ENCODE measurements around the gene ZNF804B.
"Not testable (repeated sequence)": the region's sequence is repeated elsewhere in the genome, so short reads cannot be mapped to it uniquely, and the experiment has no call there.

ZNF804B gene

GRCh38 chr7:89170628-89171027, 411.1 kb downstream of the ZNF804B start:
- H3K27me3 ChIP-seq (ENCODE audit: low read depth, low read length), result no peaks in the 10 kb centered on the region

DNA sequence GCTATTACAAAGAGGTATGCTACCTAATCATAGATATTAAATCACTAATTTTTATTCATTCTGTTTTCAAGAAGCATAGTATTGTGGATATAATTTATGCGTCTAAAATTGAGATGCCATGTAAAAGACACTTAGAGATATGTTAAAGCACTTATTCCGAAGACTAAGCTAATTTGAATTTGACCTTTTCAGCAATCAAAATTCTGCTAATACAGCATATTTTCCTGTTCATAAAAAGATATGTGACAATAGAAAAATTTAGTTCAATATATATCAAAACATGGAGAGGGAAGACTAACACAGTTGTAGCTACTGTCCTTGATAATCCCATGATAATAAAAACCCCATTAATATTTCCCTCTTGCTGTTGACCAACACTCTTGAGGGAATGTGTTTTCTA, 422.6 kb downstream of the ZNF804B start:
- no peaks in the 10 kb centered on the region for H3K36me3 ChIP-seq (ENCODE audit: control insufficient read depth in 1 of 2, insufficient read depth in 2 of 2, low read length in 2 of 2)
- H3K9me3 ChIP-seq (ENCODE audit: control insufficient read depth in 1 of 2, low read length in 2 of 2), result no peaks in the 10 kb centered on the region
- no peaks in the 10 kb centered on the region for H3K4me1 ChIP-seq (ENCODE audit: control insufficient read depth in 1 of 2, insufficient read depth in 2 of 2, low read length in 2 of 2)
- H3K27ac ChIP-seq (ENCODE audit: low read length), result no peak overlapping the region
- no peak overlapping the region for H3K4me3 ChIP-seq (ENCODE audit: low read depth in 1 of 2, low read length in 2 of 2)
- H3K27me3 ChIP-seq (ENCODE audit: low read depth, low read length), result no peaks in the 10 kb centered on the region

More at GRCh38 chr7:89170628-89171027, 411.1 kb downstream of the ZNF804B start:
- no peaks in the 10 kb centered on the region for H3K9me3 ChIP-seq (ENCODE audit: control insufficient read depth in 1 of 2, low read length in 2 of 2)
- H3K27ac ChIP-seq (ENCODE audit: low read length), result no peak overlapping the region
- H3K4me3 ChIP-seq (ENCODE audit: low read depth in 1 of 2, low read length in 2 of 2), result no peak overlapping the region
- no peaks in the 10 kb centered on the region for H3K4me1 ChIP-seq (ENCODE audit: control insufficient read depth in 1 of 2, insufficient read depth in 2 of 2, low read length in 2 of 2)
- H3K36me3 ChIP-seq (ENCODE audit: control insufficient read depth in 1 of 2, insufficient read depth in 2 of 2, low read length in 2 of 2), result no peaks in the 10 kb centered on the region

DNA sequence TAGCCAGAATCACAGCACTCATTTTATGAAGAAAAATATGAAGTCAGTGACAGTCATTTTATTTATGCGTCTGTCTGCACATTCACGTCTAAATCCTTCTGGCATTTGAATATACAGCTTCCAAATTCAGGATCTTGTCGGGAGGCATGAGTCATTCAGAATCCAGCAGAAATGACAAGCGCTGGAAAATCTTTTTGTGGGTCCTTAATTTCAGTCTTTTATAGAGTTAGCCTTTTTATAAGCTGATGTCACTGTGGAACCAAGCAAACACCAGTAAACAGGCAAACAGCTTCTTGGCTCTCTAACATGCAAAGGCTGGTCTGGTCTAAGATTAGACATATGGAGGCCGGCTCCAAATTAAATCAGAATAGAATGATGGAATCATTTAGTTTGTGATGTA, 424.2 kb downstream of the ZNF804B start:
- no peaks in the 10 kb centered on the region for H3K4me1 ChIP-seq (ENCODE audit: control insufficient read depth in 1 of 2, insufficient read depth in 2 of 2, low read length in 2 of 2)
- no peak overlapping the region for H3K27ac ChIP-seq (ENCODE audit: low read length)
- H3K9me3 ChIP-seq (ENCODE audit: control insufficient read depth in 1 of 2, low read length in 2 of 2), result no peaks in the 10 kb centered on the region
- H3K36me3 ChIP-seq (ENCODE audit: control insufficient read depth in 1 of 2, insufficient read depth in 2 of 2, low read length in 2 of 2), result no peaks in the 10 kb centered on the region
- H3K4me3 ChIP-seq (ENCODE audit: low read depth in 1 of 2, low read length in 2 of 2), result no peak overlapping the region
- H3K27me3 ChIP-seq (ENCODE audit: low read depth, low read length), result no peaks in the 10 kb centered on the region

GRCh38 chr7:89200758-89201157, 441.3 kb downstream of the ZNF804B start:
- Histone ChIP-seq H3K36me3 (ENCODE audit: control insufficient read depth in 1 of 2, insufficient read depth in 2 of 2, low read length in 2 of 2) (no peaks in the 10 kb centered on the region), H3K9me3 (ENCODE audit: control insufficient read depth in 1 of 2, low read length in 2 of 2) (no peaks in the 10 kb centered on the region), H3K4me1 (ENCODE audit: control insufficient read depth in 1 of 2, insufficient read depth in 2 of 2, low read length in 2 of 2) (peaks cover 0 to 5% of the 10 kb centered on the region in 2 donors), H3K27ac (ENCODE audit: low read length) (no peak overlapping the region), H3K27me3 (ENCODE audit: low read depth, low read length) (no peaks in the 10 kb centered on the region), H3K4me3 (ENCODE audit: low read depth in 1 of 2, low read length in 2 of 2) (no peak overlapping the region)

DNA sequence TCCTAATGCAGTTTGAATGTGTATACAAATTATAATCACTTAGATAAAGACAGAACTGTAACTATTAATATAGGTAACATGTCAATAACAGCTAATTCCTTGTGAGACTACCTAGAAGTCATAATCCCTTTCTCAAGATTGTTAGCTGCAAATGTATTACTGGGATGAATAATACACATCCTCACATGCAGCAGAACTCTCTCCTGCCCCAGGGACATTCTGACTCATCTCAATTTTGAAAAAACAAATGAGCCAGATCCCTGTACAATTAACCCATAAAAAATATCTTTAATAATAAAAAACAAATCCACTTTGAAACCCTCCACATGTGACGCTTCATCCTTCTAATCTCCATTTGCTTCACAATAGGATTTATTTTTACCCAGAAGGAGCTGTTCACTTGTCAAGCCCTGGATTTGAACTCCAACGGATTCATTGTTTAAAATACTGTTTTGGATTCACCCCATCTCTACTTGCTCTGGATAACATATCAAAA, 464.4 kb downstream of the ZNF804B start:
- H3K36me3 ChIP-seq (ENCODE audit: control insufficient read depth in 1 of 2, insufficient read depth in 2 of 2, low read length in 2 of 2), result no peaks in the 10 kb centered on the region
- no peak overlapping the region for H3K27ac ChIP-seq (ENCODE audit: low read length)
- no peak overlapping the region for H3K4me3 ChIP-seq (ENCODE audit: low read depth in 1 of 2, low read length in 2 of 2)

DNA sequence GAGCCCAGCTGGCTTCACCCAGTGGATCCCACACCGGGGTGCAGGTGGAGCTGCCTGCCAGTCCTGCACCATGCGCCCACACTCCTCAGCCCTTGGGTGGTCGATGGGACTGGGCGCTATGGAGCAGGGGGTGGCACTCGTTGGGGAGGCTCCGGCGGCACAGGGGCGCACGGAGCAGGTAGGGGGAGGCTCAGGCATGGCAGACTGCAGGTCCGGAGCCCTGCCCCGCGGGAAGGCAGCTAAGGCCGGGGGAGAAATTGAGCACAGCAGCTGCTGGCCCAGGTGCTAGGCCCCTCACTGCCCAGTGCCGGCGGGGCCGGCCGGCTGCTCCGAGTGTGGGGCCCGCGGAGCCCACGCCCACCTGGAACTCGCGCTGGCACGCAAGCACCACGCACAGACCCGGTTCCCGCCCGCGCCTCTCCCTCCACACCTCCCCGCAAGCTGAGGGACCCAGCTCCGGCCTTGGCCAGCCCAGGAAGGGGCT, 469.2 kb downstream of the ZNF804B start:
- H3K4me1 ChIP-seq (ENCODE audit: control insufficient read depth in 1 of 2, insufficient read depth in 2 of 2, low read length in 2 of 2); H3K4me3 ChIP-seq (ENCODE audit: low read depth in 1 of 2, low read length in 2 of 2); H3K36me3 ChIP-seq (ENCODE audit: control insufficient read depth in 1 of 2, insufficient read depth in 2 of 2, low read length in 2 of 2); H3K9me3 ChIP-seq (ENCODE audit: control insufficient read depth in 1 of 2, low read length in 2 of 2); H3K27me3 ChIP-seq (ENCODE audit: low read depth, low read length); H3K27ac ChIP-seq (ENCODE audit: low read length): not testable (repeated sequence)

More for the DNA sequence above, 464.4 kb downstream of the ZNF804B start:
- no peaks in the 10 kb centered on the region for H3K9me3 ChIP-seq (ENCODE audit: control insufficient read depth in 1 of 2, low read length in 2 of 2)
- H3K27me3 ChIP-seq (ENCODE audit: low read depth, low read length), result no peaks in the 10 kb centered on the region
- peaks cover 0 to 4% of the 10 kb centered on the region in 2 donors for H3K4me1 ChIP-seq (ENCODE audit: control insufficient read depth in 1 of 2, insufficient read depth in 2 of 2, low read length in 2 of 2)

DNA sequence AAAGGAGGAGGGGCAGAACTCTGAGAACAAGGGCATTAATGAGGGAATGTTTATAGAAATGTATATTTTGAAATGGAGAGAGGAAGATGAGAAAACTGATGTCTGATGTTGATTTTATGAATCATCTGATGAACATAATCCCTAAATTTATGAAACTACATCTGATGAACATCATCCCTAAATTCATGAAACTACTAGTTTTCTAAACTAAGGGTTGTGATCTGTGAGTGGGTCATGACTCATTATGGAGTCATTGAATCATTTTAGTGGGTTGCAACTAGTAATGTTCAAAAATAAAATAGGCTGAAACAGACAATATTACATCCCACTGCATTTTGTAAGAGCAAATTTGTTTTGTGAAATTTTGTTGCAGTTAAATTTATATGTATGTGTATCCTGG, 478.7 kb downstream of the ZNF804B start:
- Histone ChIP-seq H3K4me1 (ENCODE audit: control insufficient read depth in 1 of 2, insufficient read depth in 2 of 2, low read length in 2 of 2) (peaks cover 0 to 5% of the 10 kb centered on the region in 2 donors), H3K27me3 (ENCODE audit: low read depth, low read length) (no peaks in the 10 kb centered on the region), H3K27ac (ENCODE audit: low read length) (no peak overlapping the region), H3K36me3 (ENCODE audit: control insufficient read depth in 1 of 2, insufficient read depth in 2 of 2, low read length in 2 of 2) (no peaks in the 10 kb centered on the region), H3K4me3 (ENCODE audit: low read depth in 1 of 2, low read length in 2 of 2) (no peak overlapping the region), H3K9me3 (ENCODE audit: control insufficient read depth in 1 of 2, low read length in 2 of 2) (no peaks in the 10 kb centered on the region)

GRCh38 chr7:89246196-89246595, 486.7 kb downstream of the ZNF804B start:
- H3K4me1 ChIP-seq (ENCODE audit: control insufficient read depth in 1 of 2, insufficient read depth in 2 of 2, low read length in 2 of 2), result peaks cover 0 to 3% of the 10 kb centered on the region in 2 donors
- no peaks in the 10 kb centered on the region for H3K36me3 ChIP-seq (ENCODE audit: control insufficient read depth in 1 of 2, insufficient read depth in 2 of 2, low read length in 2 of 2)
- no peak overlapping the region for H3K27ac ChIP-seq (ENCODE audit: low read length)
- no peaks in the 10 kb centered on the region for H3K27me3 ChIP-seq (ENCODE audit: low read depth, low read length)
- peaks cover 0 to 6% of the 10 kb centered on the region in 2 donors for H3K9me3 ChIP-seq (ENCODE audit: control insufficient read depth in 1 of 2, low read length in 2 of 2)
- no peak overlapping the region for H3K4me3 ChIP-seq (ENCODE audit: low read depth in 1 of 2, low read length in 2 of 2)

DNA sequence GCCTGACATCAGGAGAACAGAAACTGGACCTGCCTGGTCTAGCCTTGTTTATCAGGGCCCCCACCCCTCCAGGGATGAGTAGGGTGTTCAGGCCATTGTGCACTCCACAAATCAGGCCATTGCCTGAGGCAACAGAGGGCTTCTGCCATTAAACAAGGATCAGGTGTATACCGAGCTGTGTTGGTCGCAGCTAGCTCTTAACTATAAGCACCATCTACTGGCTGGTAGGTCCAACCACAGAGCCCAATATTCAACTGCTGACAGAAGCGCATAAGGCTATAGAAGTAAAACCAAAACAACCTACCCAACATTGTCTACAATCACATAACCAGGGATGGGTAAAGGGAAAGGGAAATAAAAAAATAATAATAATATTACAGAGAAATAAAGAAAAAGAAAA, 487.7 kb downstream of the ZNF804B start:
- Histone ChIP-seq H3K27ac (ENCODE audit: low read length) (no peak overlapping the region), H3K36me3 (ENCODE audit: control insufficient read depth in 1 of 2, insufficient read depth in 2 of 2, low read length in 2 of 2) (no peaks in the 10 kb centered on the region), H3K9me3 (ENCODE audit: control insufficient read depth in 1 of 2, low read length in 2 of 2) (peaks cover 0 to 6% of the 10 kb centered on the region in 2 donors)

DNA sequence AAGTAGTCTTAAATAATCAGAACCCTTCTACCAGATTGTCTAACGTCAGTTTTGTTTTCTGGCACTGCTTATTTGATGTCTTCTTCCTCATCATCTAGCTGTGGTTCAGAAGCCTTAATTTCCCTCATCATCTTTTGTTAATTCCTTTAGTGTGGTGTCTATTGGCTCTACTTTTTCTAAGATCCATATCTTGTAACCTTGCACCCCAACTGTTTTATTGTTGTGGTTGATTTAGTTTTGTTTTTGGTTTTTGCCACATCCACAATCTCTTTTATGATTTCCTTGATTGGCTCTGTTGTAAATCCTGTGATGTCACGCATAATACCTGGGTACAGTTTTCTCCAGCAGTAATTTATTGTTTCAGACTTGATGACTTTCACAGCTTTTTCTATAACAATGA, 499.6 kb downstream of the ZNF804B start:
- Histone ChIP-seq H3K27me3 (ENCODE audit: low read depth, low read length) (no peaks in the 10 kb centered on the region), H3K36me3 (ENCODE audit: control insufficient read depth in 1 of 2, insufficient read depth in 2 of 2, low read length in 2 of 2) (no peaks in the 10 kb centered on the region)

More for the DNA sequence above, 487.7 kb downstream of the ZNF804B start:
- Histone ChIP-seq H3K27me3 (ENCODE audit: low read depth, low read length) (no peaks in the 10 kb centered on the region), H3K4me3 (ENCODE audit: low read depth in 1 of 2, low read length in 2 of 2) (peak overlapping the region in 1 of 2 donors; percentile 7), H3K4me1 (ENCODE audit: control insufficient read depth in 1 of 2, insufficient read depth in 2 of 2, low read length in 2 of 2) (no peaks in the 10 kb centered on the region)

GRCh38 chr7:89264126-89264525, 504.6 kb downstream of the ZNF804B start:
- Histone ChIP-seq H3K4me1 (ENCODE audit: control insufficient read depth in 1 of 2, insufficient read depth in 2 of 2, low read length in 2 of 2) (peaks cover 0 to 12% of the 10 kb centered on the region in 2 donors), H3K9me3 (ENCODE audit: control insufficient read depth in 1 of 2, low read length in 2 of 2) (peaks cover 0 to 6% of the 10 kb centered on the region in 2 donors), H3K36me3 (ENCODE audit: control insufficient read depth in 1 of 2, insufficient read depth in 2 of 2, low read length in 2 of 2) (no peaks in the 10 kb centered on the region), H3K4me3 (ENCODE audit: low read depth in 1 of 2, low read length in 2 of 2) (no peak overlapping the region), H3K27me3 (ENCODE audit: low read depth, low read length) (no peaks in the 10 kb centered on the region), H3K27ac (ENCODE audit: low read length) (no peak overlapping the region)

More for the DNA sequence above, 499.6 kb downstream of the ZNF804B start:
- Histone ChIP-seq H3K4me1 (ENCODE audit: control insufficient read depth in 1 of 2, insufficient read depth in 2 of 2, low read length in 2 of 2) (peaks cover 0 to 4% of the 10 kb centered on the region in 2 donors), H3K9me3 (ENCODE audit: control insufficient read depth in 1 of 2, low read length in 2 of 2) (peaks cover 0 to 6% of the 10 kb centered on the region in 2 donors), H3K4me3 (ENCODE audit: low read depth in 1 of 2, low read length in 2 of 2) (no peak overlapping the region), H3K27ac (ENCODE audit: low read length) (no peak overlapping the region)

- no peaks in the 10 kb centered on the region for H3K36me3 ChIP-seq (ENCODE audit: control insufficient read depth in 1 of 2, insufficient read depth in 2 of 2, low read length in 2 of 2)
- no peak overlapping the region for H3K4me3 ChIP-seq (ENCODE audit: low read depth in 1 of 2, low read length in 2 of 2)
- H3K27ac ChIP-seq (ENCODE audit: low read length), result no peak overlapping the region
- H3K9me3 ChIP-seq (ENCODE audit: control insufficient read depth in 1 of 2, low read length in 2 of 2), result peaks cover 0 to 6% of the 10 kb centered on the region in 2 donors
- H3K27me3 ChIP-seq (ENCODE audit: low read depth, low read length), result no peaks in the 10 kb centered on the region
- H3K4me1 ChIP-seq (ENCODE audit: control insufficient read depth in 1 of 2, insufficient read depth in 2 of 2, low read length in 2 of 2), result peaks cover 0 to 12% of the 10 kb centered on the region in 2 donors
These were observed 506.1 kb downstream of the ZNF804B start for GRCh38 chr7:89265631-89266030.

Data from muscle layer of duodenum (tissue), 2 donors.